CD4-positive, alpha-beta memory T cell (primary cell): ENCODE results near the gene GPC6. TPM values are rescaled to one million over a fixed set of nuclear protein-coding genes. Genes with fewer than 3 reads are reported as not detected.
"Not testable (repeated sequence)": the region's sequence is repeated elsewhere in the genome, so short reads cannot be mapped to it uniquely, and the experiment has no call there.

Source experiments
- CTCF ChIA-PET: fragments of 350-600 bp; sonication (Branson Sonifier 250); formaldehyde crosslinking; loops from one replicate; lab custom pipeline; 2021; ENCODE audit warnings: inconsistent platforms; ENCODE audit not compliant: partially characterized antibody; lab: Charles Lee
- POLR2A ChIA-PET: fragments of 350-600 bp; sonication (Branson Sonifier 250); formaldehyde crosslinking; loops from one replicate; lab custom pipeline; 2021; ENCODE audit not compliant: partially characterized antibody; lab: Charles Lee
- DNase-seq, 5 donors: peaks; one replicate each; pipeline versions ENCODE4 v3.0.0 to v3.0.0-alpha.2; 2020 to 2022; ENCODE audit warnings: mixed read lengths in 1 of 5
- H3K27ac ChIP-seq: one replicate; pipeline ENCODE4 v1.7.0; 2013; ENCODE audit warnings: low read depth, low read length
- H3K27me3 ChIP-seq: 2 replicates; pipeline ENCODE4 v1.7.0; 2013; ENCODE audit warnings: mild to moderate bottlenecking, low read length, moderate library complexity; ENCODE audit not compliant: insufficient read depth
- H3K36me3 ChIP-seq: 2 replicates; pipeline ENCODE4 v1.7.0; 2013; ENCODE audit warnings: mild to moderate bottlenecking, low read length, moderate library complexity; ENCODE audit not compliant: insufficient read depth
- H3K4me1 ChIP-seq: 2 replicates; pipeline ENCODE4 v1.7.0; 2013; ENCODE audit warnings: mild to moderate bottlenecking, low read length, moderate library complexity; ENCODE audit not compliant: insufficient read depth
- H3K4me3 ChIP-seq, 2 donors: one replicate each; pipeline ENCODE4 v1.7.0; 2013; ENCODE audit warnings: low read length in 2 of 2, mild to moderate bottlenecking in 1 of 2
- H3K9me3 ChIP-seq, 2 donors: one replicate each; pipeline ENCODE4 v1.7.0; 2013; ENCODE audit warnings: low read length in 2 of 2, control low read depth in 1 of 2; ENCODE audit not compliant: control insufficient read depth in 1 of 2
- H3K27ac Mint-ChIP-seq, 7 donors: one replicate each; pipeline ENCODE4 v1.8.0; 2020 to 2021; ENCODE audit warnings: mixed read lengths in 7 of 7, mild to moderate bottlenecking in 6 of 7, inconsistent platforms in 3 of 7, moderate library complexity in 3 of 7
- H3K27me3 Mint-ChIP-seq, 2 donors: one replicate each; pipeline ENCODE4 v1.8.0; 2020 to 2021; ENCODE audit warnings: mixed read lengths in 2 of 2
- H3K36me3 Mint-ChIP-seq, 2 donors: one replicate each; pipeline ENCODE4 v1.8.0; 2020 to 2021; ENCODE audit warnings: mixed read lengths in 2 of 2, inconsistent platforms in 1 of 2, mild to moderate bottlenecking in 1 of 2
- H3K4me1 Mint-ChIP-seq, 4 donors: one replicate each; pipeline ENCODE4 v1.8.0; 2020 to 2021; ENCODE audit warnings: mixed read lengths in 4 of 4, mild to moderate bottlenecking in 1 of 4
- H3K4me3 Mint-ChIP-seq, 8 donors: one replicate each; pipeline ENCODE4 v1.8.0; 2020 to 2021; ENCODE audit warnings: mixed read lengths in 8 of 8, mild to moderate bottlenecking in 7 of 8, moderate library complexity in 6 of 8, inconsistent platforms in 3 of 8
- H3K9me3 Mint-ChIP-seq, 8 donors: one replicate each; pipeline ENCODE4 v1.8.0; 2020 to 2021; ENCODE audit warnings: mixed read lengths in 8 of 8, mild to moderate bottlenecking in 5 of 8, inconsistent platforms in 3 of 8, moderate library complexity in 1 of 8
- intact Hi-C: fragments of 100-400 bp; cut with micrococcal nuclease; formaldehyde crosslinking; loops from one replicate; pipeline ENCODE4 v1.15.1; 2023
- polyA plus RNA-seq, 2 donors: library from polyadenylated mRNA; unstranded; fragments of 300-500 nt; fragmentation: Illumina TruSeq; gene quantifications; one replicate each; pipeline ENCODE4 v1.2.3, GENCODE V29; 2021
- total RNA-seq, 2 experiments: library from RNA; stranded (reverse); gene quantifications; one replicate each; pipeline ENCODE4 v1.2.3, GENCODE V29; 2021

Gene GPC6
- total and polyA plus RNA-seq, 4 experiments from 2014 or later = not detected

DNA sequence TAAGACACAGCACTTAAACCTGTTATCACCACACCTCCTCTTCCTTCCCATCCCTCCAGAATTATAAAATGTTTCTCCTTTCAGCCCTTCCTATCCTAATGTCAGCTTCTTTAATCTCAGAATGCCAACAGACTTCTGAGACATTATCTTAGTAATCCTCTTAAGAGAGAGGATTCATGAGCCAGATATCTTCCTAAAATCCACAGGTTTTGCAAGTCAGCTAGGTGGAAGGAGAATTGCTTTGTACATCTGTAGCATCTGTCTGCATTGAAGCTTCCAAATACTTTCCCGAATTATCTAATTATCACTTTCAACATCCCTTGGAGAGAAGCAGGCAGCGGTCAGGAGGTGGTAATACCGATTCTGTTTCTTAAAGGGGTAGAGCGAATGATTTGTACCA lies 1073.8 kb downstream of the GPC6 start:
- no peak for DNase-seq
- POLR2A ChIA-PET = no interaction called here
- H3K4me1 Mint-ChIP-seq = peaks cover 0 to 2% (median 0%) of the 10 kb centered on the region in 4 donors
- Histone ChIP-seq H3K4me3 (no peak overlapping the region), H3K27ac (no peak overlapping the region), H3K4me1 (no peaks in the 10 kb centered on the region), H3K9me3 (no peaks in the 10 kb centered on the region), H3K36me3 (no peaks in the 10 kb centered on the region), H3K27me3 (no peaks in the 10 kb centered on the region)
- no peak overlapping the region for H3K4me3 Mint-ChIP-seq
- peaks cover 0 to 5% of the 10 kb centered on the region in 2 donors for H3K27me3 Mint-ChIP-seq
- no peaks in the 10 kb centered on the region for H3K9me3 Mint-ChIP-seq
- CTCF ChIA-PET = no interaction called here
- H3K27ac Mint-ChIP-seq = no peak overlapping the region
- intact Hi-C loops = no loop called here
- H3K36me3 Mint-ChIP-seq = no peaks in the 10 kb centered on the region

DNA sequence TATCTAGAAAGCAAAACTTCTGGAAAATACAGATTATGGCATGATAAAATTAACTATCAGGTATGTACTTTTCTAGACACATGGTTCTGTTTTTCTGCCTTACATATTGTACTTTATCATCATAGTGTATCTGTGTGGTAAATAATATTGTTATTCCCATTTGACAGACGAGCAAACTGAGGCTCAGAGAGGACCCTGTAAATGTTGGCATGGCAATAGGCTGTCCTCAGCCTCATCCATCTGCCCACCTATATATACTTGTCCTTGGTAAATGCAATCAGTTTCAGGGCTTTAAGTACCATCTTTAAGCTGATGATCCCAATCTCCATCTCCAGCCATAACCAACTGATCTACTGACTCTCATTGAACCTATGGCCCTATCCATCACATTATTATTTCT lies 1074.9 kb downstream of the GPC6 start:
- Histone ChIP-seq H3K27ac (no peak overlapping the region), H3K4me3 (no peak overlapping the region), H3K4me1 (no peaks in the 10 kb centered on the region), H3K9me3 (no peaks in the 10 kb centered on the region), H3K27me3 (no peaks in the 10 kb centered on the region), H3K36me3 (no peaks in the 10 kb centered on the region)
- intact Hi-C loops = no loop called here
- Mint-ChIP-seq H3K27ac (no peak overlapping the region), H3K9me3 (no peaks in the 10 kb centered on the region), H3K4me1 (no peaks in the 10 kb centered on the region), H3K27me3 (peaks cover 0 to 5% of the 10 kb centered on the region in 2 donors), H3K36me3 (no peaks in the 10 kb centered on the region), H3K4me3 (no peak overlapping the region)
- POLR2A ChIA-PET = no interaction called here
- CTCF ChIA-PET = no interaction called here
- no peak for DNase-seq

DNA sequence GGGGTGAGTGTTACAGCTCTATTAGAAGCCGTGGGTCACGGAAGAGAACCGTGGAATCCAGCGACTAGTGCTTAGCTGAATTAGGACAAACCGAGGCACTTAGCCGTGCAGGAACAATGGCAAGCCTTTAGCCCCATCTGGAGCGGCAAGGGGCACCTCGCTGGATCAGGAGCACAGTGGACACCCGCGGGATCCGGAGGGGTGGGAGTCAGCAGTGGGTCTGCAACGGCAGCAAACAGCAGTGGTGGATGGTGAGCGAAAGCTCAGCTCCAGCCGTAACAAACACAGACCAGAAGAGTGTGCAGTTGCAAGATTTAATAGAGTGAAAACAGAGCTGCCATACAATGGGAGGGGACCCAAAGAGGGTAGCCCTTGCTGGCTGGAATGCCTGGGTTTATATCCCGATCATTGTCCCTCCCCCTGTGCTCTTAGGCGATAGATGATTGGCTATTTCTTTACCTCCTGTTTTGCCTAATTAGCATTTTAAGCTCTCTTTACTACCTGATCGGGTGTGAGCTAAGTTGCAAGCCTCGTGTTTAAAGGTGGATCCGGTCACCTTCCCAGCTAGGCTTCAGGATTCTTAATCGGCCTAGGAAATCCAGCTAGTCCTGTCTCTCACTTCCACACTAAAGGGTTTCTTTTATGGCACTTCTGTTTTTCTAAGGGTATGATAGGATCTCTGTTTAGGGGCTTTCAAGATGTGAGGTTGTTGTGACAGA lies 1076.4 kb downstream of the GPC6 start:
- CTCF ChIA-PET, H3K4me1 Mint-ChIP-seq: not testable (repeated sequence)

GRCh38 chr13:94303644-94304174 lies 1077.1 kb downstream of the GPC6 start:
- Histone ChIP-seq H3K27me3 (no peaks in the 10 kb centered on the region), H3K4me3 (no peak overlapping the region), H3K27ac (no peak overlapping the region), H3K36me3 (no peaks in the 10 kb centered on the region), H3K9me3 (no peaks in the 10 kb centered on the region), H3K4me1 (no peaks in the 10 kb centered on the region)
- H3K27ac Mint-ChIP-seq = no peak overlapping the region
- intact Hi-C loops = no loop called here
- H3K36me3 Mint-ChIP-seq = no peaks in the 10 kb centered on the region
- no peak overlapping the region for H3K4me3 Mint-ChIP-seq
- no peak for DNase-seq
- POLR2A ChIA-PET = interaction anchor here (1.4 kb wide), 1 partner anchor 20 kb away, joined by 3 read pairs; no protein-coding TSS in a partner anchor
- peaks cover 1 to 5% of the 10 kb centered on the region in 2 donors for H3K27me3 Mint-ChIP-seq
- CTCF ChIA-PET = interaction anchor here (1.1 kb wide), 1 partner anchor 23 kb away, joined by 3 read pairs; no protein-coding TSS in a partner anchor
- no peaks in the 10 kb centered on the region for H3K9me3 Mint-ChIP-seq
- H3K4me1 Mint-ChIP-seq = no peaks in the 10 kb centered on the region

More for the DNA sequence above, 1076.4 kb downstream of the GPC6 start:
- POLR2A ChIA-PET = interaction anchor here (1.4 kb wide), 1 partner anchor 21 kb away, joined by 3 read pairs; no protein-coding TSS in a partner anchor
- intact Hi-C loops, DNase-seq, H3K27me3 ChIP-seq, H3K27ac ChIP-seq, H3K4me3 Mint-ChIP-seq, H3K36me3 ChIP-seq, H3K27me3 Mint-ChIP-seq, H3K9me3 Mint-ChIP-seq, H3K9me3 ChIP-seq, H3K36me3 Mint-ChIP-seq, H3K27ac Mint-ChIP-seq, H3K4me1 ChIP-seq, H3K4me3 ChIP-seq: not testable (repeated sequence)

GRCh38 chr13:94305033-94305432 lies 1078.4 kb downstream of the GPC6 start:
- no peaks in the 10 kb centered on the region for H3K4me1 Mint-ChIP-seq
- intact Hi-C loops = no loop called here

DNA sequence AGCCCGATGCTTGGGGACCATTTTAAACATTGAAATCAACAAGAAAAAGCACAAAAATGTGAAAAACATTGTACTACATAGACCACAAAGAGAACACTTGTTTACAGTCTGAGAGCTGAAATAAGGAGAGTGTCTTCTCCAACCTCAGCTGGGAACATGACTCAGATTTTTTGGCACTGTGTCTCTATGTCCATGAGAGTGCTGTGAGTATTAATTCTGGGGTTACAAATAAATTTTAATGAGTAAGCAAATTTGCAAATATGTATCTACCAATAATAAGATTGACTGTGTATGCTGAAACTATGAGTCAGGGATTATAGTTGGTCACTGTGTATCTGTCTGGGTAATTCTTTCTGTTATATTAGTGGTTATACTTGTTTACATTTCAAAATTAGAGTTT lies 1078.9 kb downstream of the GPC6 start:
- peaks cover 1 to 5% of the 10 kb centered on the region in 2 donors for H3K27me3 Mint-ChIP-seq
- H3K36me3 ChIP-seq = no peaks in the 10 kb centered on the region
- H3K9me3 ChIP-seq = no peaks in the 10 kb centered on the region
- H3K36me3 Mint-ChIP-seq = no peaks in the 10 kb centered on the region
- DNase-seq = no peak
- H3K9me3 Mint-ChIP-seq = no peaks in the 10 kb centered on the region
- no peak overlapping the region for H3K27ac ChIP-seq
- H3K4me3 ChIP-seq = no peak overlapping the region
- no peak overlapping the region for H3K4me3 Mint-ChIP-seq
- no peak overlapping the region for H3K27ac Mint-ChIP-seq
- H3K4me1 Mint-ChIP-seq = no peaks in the 10 kb centered on the region
- ChIA-PET POLR2A (no interaction called here), CTCF (no interaction called here)
- intact Hi-C loops = no loop called here
- H3K4me1 ChIP-seq = no peaks in the 10 kb centered on the region
- H3K27me3 ChIP-seq = no peaks in the 10 kb centered on the region

More at GRCh38 chr13:94305033-94305432, 1078.4 kb downstream of the GPC6 start:
- Histone ChIP-seq H3K4me1 (no peaks in the 10 kb centered on the region), H3K4me3 (no peak overlapping the region), H3K36me3 (no peaks in the 10 kb centered on the region), H3K27me3 (no peaks in the 10 kb centered on the region), H3K27ac (no peak overlapping the region), H3K9me3 (no peaks in the 10 kb centered on the region)
- ChIA-PET POLR2A (no interaction called here), CTCF (interaction anchor here (1.1 kb wide), 1 partner anchor 22 kb away, joined by 3 read pairs; no protein-coding TSS in a partner anchor)
- no peaks in the 10 kb centered on the region for H3K36me3 Mint-ChIP-seq
- no peak overlapping the region for H3K4me3 Mint-ChIP-seq
- no peaks in the 10 kb centered on the region for H3K9me3 Mint-ChIP-seq
- peaks cover 1 to 5% of the 10 kb centered on the region in 2 donors for H3K27me3 Mint-ChIP-seq
- no peak overlapping the region for H3K27ac Mint-ChIP-seq
- no peak for DNase-seq

GRCh38 chr13:94305934-94306333 lies 1079.3 kb downstream of the GPC6 start:
- POLR2A ChIA-PET = no interaction called here
- intact Hi-C loops = no loop called here
- H3K27ac Mint-ChIP-seq = no peak overlapping the region

More at GRCh38 chr13:94305934-94306333, 1079.3 kb downstream of the GPC6 start:
- H3K36me3 ChIP-seq = no peaks in the 10 kb centered on the region
- H3K4me1 ChIP-seq = no peaks in the 10 kb centered on the region
- H3K4me3 ChIP-seq = no peak overlapping the region
- Mint-ChIP-seq H3K4me1 (no peaks in the 10 kb centered on the region), H3K27me3 (peaks cover 1 to 5% of the 10 kb centered on the region in 2 donors), H3K9me3 (no peaks in the 10 kb centered on the region), H3K4me3 (no peak overlapping the region), H3K36me3 (no peaks in the 10 kb centered on the region)
- no peak overlapping the region for H3K27ac ChIP-seq
- peak in 1 of 5 donors; percentile 11 for DNase-seq
- CTCF ChIA-PET = no interaction called here
- H3K27me3 ChIP-seq = no peaks in the 10 kb centered on the region
- H3K9me3 ChIP-seq = no peaks in the 10 kb centered on the region
